SIG-M5 (cell line): ENCODE results near the gene MRPL41.
"Not testable (repeated sequence)": the region's sequence is repeated elsewhere in the genome, so short reads cannot be mapped to it uniquely, and the experiment has no call there.

Source experiments
- DNase-seq: peaks from one replicate; lab custom pipeline; 2025; lab: John Stamatoyannopoulos, UW

MRPL41 gene

DNA sequence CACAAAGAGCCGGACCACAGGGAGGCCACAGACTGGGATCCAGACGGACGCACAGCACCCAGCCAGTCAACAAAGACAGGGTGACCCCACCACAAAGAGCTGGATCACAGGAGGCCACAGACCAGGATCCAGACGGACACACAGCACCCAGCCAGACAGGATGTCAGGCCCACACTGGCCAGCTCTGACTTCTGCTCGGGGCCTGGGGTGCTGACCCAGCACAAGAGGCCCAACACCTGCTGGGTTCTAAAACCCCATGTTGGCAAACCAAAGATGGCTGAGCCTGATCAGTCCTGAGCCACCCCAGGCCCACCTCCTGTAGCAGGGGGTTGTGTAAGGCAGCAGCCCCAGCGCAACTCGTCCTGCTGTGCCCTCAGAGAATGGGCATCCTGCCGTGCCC is 32.3 kb downstream of the MRPL41 start:
- no peak for DNase-seq

DNA sequence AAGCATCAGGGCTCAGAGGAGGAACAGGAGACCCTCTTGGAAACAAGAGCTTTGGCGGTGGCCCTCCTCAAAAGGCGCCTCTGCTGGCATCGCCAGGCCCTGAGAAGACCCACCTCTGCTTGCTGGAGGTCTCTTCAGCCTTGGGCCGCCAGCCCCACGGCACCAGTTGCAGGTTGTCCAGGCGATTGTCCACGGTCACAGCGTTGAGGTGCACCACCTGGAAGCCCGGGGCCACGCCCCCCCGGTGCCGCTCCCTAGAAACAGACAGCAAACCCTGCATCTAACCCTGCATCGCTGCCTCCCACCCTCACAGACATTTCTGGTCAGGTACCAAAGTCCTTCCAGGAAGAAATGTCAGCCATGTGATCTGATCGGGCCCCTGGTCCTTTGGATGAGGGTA is 35.2 kb downstream of the MRPL41 start:
- DNase-seq, result no peak

GRCh38 chr9:137588311-137588710 is 36.6 kb downstream of the MRPL41 start:
- DNase-seq, result no peak

DNA sequence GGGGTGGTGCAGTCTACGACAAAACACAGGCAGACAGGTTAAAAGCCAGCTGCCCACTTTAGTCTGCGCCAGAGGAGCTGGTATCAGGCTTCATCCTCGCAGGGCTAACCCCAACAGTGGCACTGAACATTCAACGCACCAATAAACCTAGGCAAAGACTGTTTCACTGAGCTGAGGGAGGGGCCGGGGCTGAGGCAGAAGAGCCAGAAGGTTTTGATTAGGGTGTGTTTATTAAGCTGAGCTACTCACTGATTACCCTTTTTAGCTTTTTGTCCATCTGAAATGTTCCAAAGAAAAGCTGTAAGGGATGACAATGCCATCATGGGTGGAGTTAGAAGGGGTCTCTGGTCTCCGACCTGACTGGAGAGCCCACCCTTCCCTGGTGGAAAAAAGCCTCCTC is 37.2 kb downstream of the MRPL41 start:
- no peak for DNase-seq

GRCh38 chr9:137589441-137590122 is 37.9 kb downstream of the MRPL41 start:
- DNase-seq, result no peak

- DNase-seq, result no peak
These were observed 38.4 kb downstream of the MRPL41 start for GRCh38 chr9:137590123-137590468.

GRCh38 chr9:137590469-137591383 is 39.0 kb downstream of the MRPL41 start, which contains the start of gene ZMYND19:
ZMYND19 (minus strand) TSS chr9:137590512; CDS start chr9:137590263, 249 bp downstream.
- peak; percentile 28 for DNase-seq

- no peak for DNase-seq
These were observed 41.1 kb downstream of the MRPL41 start for GRCh38 chr9:137592767-137593166.

DNA sequence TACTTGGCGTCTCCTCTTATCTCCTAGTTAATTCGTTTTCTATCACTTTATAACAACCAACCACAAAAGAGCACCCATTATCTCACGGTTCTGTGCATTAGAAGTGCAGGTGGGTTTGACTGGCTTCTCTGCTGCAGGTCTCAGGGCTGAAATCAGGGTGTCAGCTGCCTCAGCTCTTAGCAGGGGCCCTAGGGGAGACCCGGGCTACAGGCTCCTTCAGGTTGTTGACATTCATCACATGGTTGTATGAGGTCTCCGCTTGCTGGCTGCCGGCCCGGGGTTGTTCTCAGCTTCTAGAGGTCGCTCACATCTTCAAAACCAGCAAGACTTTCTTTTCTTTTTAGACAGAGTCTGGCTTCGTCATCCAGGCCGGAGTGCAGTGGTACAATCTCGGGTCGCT is 41.5 kb downstream of the MRPL41 start:
- no peak for DNase-seq

DNA sequence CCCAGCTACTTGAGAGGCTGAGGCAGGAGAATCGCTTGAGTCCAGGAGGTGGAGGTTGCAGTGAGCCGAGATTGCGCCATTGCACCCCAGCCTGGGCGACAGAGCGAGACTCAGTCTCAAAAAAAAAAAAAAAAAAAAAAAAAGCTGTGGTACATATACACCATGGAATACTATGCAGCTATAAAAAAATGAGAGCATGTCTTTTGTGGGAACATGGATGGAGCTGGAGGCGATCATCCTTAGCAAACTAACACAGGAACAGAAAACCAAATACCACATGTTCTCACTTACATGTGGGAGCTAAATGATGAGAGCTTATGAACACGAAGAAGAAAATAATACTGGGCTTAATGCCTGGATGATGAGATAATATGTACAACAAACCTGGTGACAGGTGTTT is 44.9 kb downstream of the MRPL41 start:
- DNase-seq, result not testable (repeated sequence)

DNA sequence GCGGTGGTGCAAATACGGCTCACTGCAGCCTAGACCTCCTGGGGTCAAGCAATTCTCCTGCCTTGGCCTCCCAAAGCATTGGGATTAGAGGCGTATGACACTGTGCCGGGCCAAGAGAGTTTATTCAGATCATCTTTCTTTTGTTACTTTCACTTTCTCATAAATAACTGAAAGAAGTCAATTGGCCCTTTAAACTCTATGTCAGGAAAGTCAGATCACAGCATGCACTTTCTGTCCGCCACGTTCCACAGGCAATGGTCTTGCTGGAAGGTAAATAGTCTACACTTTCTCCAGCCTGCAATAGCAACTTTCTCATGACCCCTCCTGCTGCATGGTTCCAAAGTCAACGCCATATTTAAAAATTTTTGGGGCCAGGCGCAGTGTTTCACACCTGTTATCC is 47.3 kb downstream of the MRPL41 start:
- no peak for DNase-seq
